HCT116 (cell line): ENCODE data around the gene CDKN2B-AS1.

ENCODE experiments used
- ATF3 ChIP-seq: IDR thresholded peaks from 2 replicates; pipeline ENCODE4 v1.6.1; 2012
- CTCF ChIP-seq, 3 experiments: fragments of 200-600 bp in 1 of 3; sonication (generic) in 1 of 3; IDR thresholded peaks in 2 of 3; conservative IDR thresholded peaks in 1 of 3; 2 replicates each; pipeline ENCODE4 v1.5.1; 2012 to 2017; ENCODE audit warnings: low read depth in 2 of 3, low read length in 2 of 3, antibody characterized with exemption in 1 of 3, borderline replicate concordance in 1 of 3, control low read depth in 1 of 3, mild to moderate bottlenecking in 1 of 3, mixed read lengths in 1 of 3, mixed run types in 1 of 3, moderate library complexity in 1 of 3; ENCODE audit not compliant: insufficient read depth in 1 of 3
- EGR1 ChIP-seq: IDR thresholded peaks from 2 replicates; pipeline ENCODE4 v1.6.1; 2012; ENCODE audit warnings: low read depth
- EZH2 ChIP-seq: fragments of 200-600 bp; sonication (generic); IDR thresholded peaks from 2 replicates; pipeline ENCODE4 v1.6.1; 2017; ENCODE audit warnings: antibody characterized with exemption, mixed run types
- EZH2phosphoT487 ChIP-seq: fragments of 200-600 bp; IDR thresholded peaks from 2 replicates; pipeline ENCODE4 v1.6.1; 2018; ENCODE audit warnings: antibody characterized with exemption, borderline replicate concordance
- POLR2A ChIP-seq: IDR thresholded peaks from 2 replicates; pipeline ENCODE4 v1.7.0; 2011; ENCODE audit warnings: borderline replicate concordance; ENCODE audit not compliant: insufficient read depth, insufficient read length; ENCODE audit errors: extremely low read depth
- POLR2AphosphoS5 ChIP-seq: IDR thresholded peaks from 2 replicates; pipeline ENCODE4 v1.6.1; 2011; ENCODE audit warnings: mild to moderate bottlenecking, low read depth, low read length, moderate library complexity
- RAD21 ChIP-seq: IDR thresholded peaks from 2 replicates; pipeline ENCODE4 v1.6.1; 2012; ENCODE audit warnings: low read depth, mild to moderate bottlenecking
- SIN3A ChIP-seq: IDR thresholded peaks from 2 replicates; pipeline ENCODE4 v1.6.1; 2012; ENCODE audit warnings: low read depth
- SP1 ChIP-seq: IDR thresholded peaks from 2 replicates; pipeline ENCODE4 v1.6.1; 2012; ENCODE audit warnings: low read depth
- YY1 ChIP-seq: IDR thresholded peaks from 2 replicates; pipeline ENCODE4 v1.6.1; 2011; ENCODE audit warnings: low read length, low read depth, moderate library complexity, mild to moderate bottlenecking; ENCODE audit not compliant: insufficient replicate concordance; ENCODE audit errors: extremely low read depth
- ZBTB33 ChIP-seq: IDR thresholded peaks from 2 replicates; pipeline ENCODE4 v1.6.1; 2011; ENCODE audit warnings: mild to moderate bottlenecking, low read length, moderate library complexity; ENCODE audit not compliant: insufficient replicate concordance; ENCODE audit errors: extremely low read depth
- ZNF274 ChIP-seq: fragments of 200-500 bp; sonication (Bioruptor generic); IDR thresholded peaks from 2 replicates; pipeline ENCODE4 v1.6.1; 2014; ENCODE audit warnings: mild to moderate bottlenecking, low read depth, low read length, inconsistent platforms

GRCh38 chr9:21989440-21990189 lies 5.0 kb upstream of the CDKN2B-AS1 start:
- no peak for TF ChIP-seq CTCF (IDR thresholded peaks at IDR 0.05 in 2 of 3, conservative IDR thresholded peaks at IDR 0.05 in 1 of 3; ENCODE audit: borderline replicate concordance in 1 of 3, insufficient read depth in 1 of 3, low read depth in 2 of 3, low read length in 2 of 3)
- TF ChIP-seq SP1, result no peak
- TF ChIP-seq EGR1, result no peak
- no peak for TF ChIP-seq POLR2AphosphoS5
- no peak for TF ChIP-seq POLR2A
- no peak for TF ChIP-seq ATF3
- no peak for TF ChIP-seq ZNF274
- TF ChIP-seq SIN3A, result no peak
- no peak for TF ChIP-seq YY1
- no peak for TF ChIP-seq EZH2
- no peak for TF ChIP-seq EZH2phosphoT487
- TF ChIP-seq ZBTB33, result no peak
- no peak for TF ChIP-seq RAD21
